ENCODE results near the gene NOP14.
"Not testable (repeated sequence)": the region's sequence is repeated elsewhere in the genome, so short reads cannot be mapped to it uniquely, and the experiment has no call there.

The NOP14 gene

DNA sequence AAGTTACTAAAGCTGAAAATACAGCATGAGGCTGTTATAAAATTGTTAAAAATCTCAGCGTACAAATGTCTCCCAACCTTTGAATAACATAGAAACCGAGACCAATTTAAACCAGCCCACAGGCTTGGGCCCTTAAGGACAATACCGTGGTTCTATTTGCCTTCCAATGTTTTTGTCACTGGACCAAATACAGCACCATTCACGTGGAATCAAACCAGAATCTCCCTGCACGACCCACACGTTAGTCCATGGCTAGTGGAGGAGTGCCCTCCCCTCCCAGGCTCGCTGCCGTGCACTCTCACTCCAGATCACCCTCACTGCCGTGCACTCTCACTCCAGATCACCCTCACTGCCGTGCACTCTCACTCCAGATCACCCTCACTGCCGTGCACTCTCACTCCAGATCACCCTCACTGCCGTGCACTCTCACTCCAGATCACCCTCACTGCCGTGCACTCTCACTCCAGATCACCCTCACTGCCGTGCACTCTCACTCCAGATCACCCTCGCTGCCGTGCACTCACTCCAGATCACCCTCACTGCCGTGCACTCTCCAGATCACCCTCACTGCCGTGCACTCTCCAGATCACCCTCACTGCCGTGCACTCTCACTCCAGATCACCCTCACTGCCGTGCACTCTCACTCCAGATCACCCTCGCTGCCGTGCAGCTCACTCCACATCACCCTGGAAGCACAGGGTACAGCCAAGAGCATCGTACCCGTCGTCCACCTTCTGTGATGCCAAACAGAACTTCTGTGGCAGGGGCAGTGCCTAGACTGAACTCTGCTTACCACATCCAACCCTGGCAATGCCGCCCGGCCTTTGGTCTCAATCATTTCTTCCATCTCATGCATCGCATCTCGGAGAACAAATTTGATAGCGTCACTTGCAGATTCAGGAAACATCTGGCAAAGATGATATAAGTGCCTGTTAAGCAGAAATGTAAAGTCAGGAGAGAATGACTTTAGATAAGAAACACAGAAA is 17.3 kb downstream of the NOP14 start:
- not testable (repeated sequence) for H3K4me3 ChIP-seq (ENCODE audit: low read length); H3K4me2 ChIP-seq (ENCODE audit: low read length); H3K4me1 ChIP-seq (ENCODE audit: control insufficient read depth, insufficient read depth, low read length); H3K27me3 ChIP-seq (ENCODE audit: control insufficient read depth, insufficient read depth, low read length); H3K9ac ChIP-seq (ENCODE audit: low read depth, low read length); H3K9me3 ChIP-seq (replicated peaks; ENCODE audit: low read length)
- peaks cover 82% of the 10 kb centered on the region for H3K36me3 ChIP-seq (ENCODE audit: insufficient read depth, low read length)

DNA sequence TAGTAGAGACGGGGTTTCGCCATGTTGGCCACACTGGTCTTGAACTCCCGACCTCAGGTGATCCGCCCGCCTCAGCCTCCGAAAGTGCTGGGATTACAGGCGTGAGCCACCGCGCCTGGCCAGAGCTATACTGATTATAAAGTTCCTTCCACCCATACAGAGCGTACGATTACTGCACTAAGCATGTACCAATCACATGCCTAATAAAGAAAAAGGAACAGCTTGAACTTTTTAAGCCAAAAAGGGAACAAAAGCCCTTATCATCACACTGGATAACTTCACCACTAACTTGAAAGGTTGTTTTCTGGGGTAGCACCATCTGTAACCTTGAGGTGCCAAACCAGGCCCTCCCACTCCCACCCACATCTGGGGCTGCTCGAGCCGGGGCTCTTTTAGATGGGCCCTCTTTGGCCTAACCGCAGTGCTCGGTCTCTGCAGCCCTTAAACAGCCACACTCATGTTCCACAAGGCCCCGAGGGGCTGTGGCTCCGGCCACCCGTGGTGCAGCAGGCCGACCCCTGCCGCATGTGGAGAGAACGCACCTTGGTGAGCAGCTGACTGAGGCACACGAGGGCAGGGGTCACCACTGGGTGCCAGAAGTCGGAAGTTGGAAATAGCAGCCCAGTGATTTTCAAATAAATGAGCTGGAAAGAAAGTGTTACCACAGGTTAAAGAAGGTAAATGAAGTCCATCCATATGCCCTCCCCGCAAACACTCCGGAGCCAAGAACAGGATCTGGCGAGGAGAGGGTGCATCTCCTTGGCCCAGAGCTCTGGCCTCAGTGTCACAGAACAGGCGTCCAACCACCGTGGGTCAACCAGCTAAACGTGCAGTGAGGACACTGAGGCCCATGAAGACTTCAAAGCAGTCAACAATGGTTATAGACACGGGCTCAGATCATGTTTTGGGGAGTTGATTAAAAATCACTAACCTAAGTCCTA is 18.4 kb downstream of the NOP14 start:
- H3K36me3 ChIP-seq (ENCODE audit: insufficient read depth, low read length): peaks cover 82% of the 10 kb centered on the region
- H3K4me1 ChIP-seq (ENCODE audit: control insufficient read depth, insufficient read depth, low read length): no peaks in the 10 kb centered on the region
- H3K27me3 ChIP-seq (ENCODE audit: control insufficient read depth, insufficient read depth, low read length): no peaks in the 10 kb centered on the region
- no peak overlapping the region for H3K4me3 ChIP-seq (ENCODE audit: low read length)
- H3K9ac ChIP-seq (ENCODE audit: low read depth, low read length): no peak overlapping the region
- no peaks in the 10 kb centered on the region for H3K9me3 ChIP-seq (replicated peaks; ENCODE audit: low read length)
- H3K4me2 ChIP-seq (ENCODE audit: low read length): no peak overlapping the region

DNA sequence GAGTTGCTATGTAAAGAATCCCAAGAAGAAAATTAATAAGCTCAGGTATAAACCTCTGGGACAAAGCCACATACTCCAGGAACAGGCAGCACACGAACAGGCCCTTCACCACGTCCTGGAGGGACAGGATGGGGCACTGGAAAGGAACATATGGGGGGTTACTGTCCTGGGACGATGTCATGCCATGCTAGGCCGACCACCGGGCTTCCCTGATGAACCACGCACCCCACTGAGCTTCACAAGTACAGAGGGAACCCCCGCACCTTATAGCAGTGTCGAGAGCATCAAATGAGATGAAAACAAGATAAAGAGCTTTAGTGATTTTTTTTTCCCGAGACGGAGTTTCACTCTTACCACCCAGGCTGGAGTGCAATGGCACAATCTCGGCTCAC is 19.1 kb downstream of the NOP14 start:
- Histone ChIP-seq H3K4me2 (ENCODE audit: low read length) (no peak overlapping the region), H3K4me1 (ENCODE audit: control insufficient read depth, insufficient read depth, low read length) (no peaks in the 10 kb centered on the region), H3K9me3 (replicated peaks; ENCODE audit: low read length) (no peaks in the 10 kb centered on the region), H3K36me3 (ENCODE audit: insufficient read depth, low read length) (peaks cover 82% of the 10 kb centered on the region), H3K4me3 (ENCODE audit: low read length) (no peak overlapping the region), H3K9ac (ENCODE audit: low read depth, low read length) (no peak overlapping the region), H3K27me3 (ENCODE audit: control insufficient read depth, insufficient read depth, low read length) (no peaks in the 10 kb centered on the region)

DNA sequence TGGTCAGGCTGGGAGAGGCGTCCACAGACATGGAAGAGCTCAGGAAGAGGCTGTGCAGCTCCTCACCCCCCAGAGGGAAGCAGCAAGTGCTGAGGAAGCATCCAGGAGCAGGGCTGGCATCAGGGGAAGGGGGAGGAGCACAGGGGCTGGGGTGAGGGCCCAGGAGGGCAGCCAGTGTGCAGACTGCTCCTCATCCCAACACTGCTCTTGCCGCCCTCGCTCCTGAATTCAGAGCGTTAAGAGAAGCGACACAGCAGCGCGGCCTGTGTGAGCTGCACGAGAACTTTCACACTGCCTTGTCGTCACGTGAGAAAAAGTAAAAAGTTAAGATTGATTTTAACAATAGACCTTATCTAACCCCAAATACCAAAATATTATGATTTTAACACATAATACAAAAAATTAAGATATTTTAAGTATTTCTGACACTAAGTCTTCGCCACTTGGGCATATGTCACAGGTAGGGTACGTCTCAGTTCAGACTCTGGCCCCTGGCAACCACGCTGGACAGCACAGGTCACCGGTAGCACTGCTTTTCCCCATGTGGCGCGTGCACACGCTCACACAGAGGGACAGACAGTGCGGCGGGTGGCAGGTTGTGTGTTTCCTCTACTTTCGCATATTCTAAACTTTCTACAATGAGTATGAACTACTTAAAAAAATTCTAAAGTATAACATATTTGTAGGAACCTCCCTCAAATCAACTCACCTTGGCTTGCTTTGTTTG is 19.7 kb downstream of the NOP14 start:
- Histone ChIP-seq H3K4me2 (ENCODE audit: low read length) (no peak overlapping the region), H3K4me3 (ENCODE audit: low read length) (no peak overlapping the region), H3K9ac (ENCODE audit: low read depth, low read length) (no peak overlapping the region), H3K27me3 (ENCODE audit: control insufficient read depth, insufficient read depth, low read length) (no peaks in the 10 kb centered on the region), H3K36me3 (ENCODE audit: insufficient read depth, low read length) (peaks cover 84% of the 10 kb centered on the region), H3K9me3 (replicated peaks; ENCODE audit: low read length) (no peaks in the 10 kb centered on the region), H3K4me1 (ENCODE audit: control insufficient read depth, insufficient read depth, low read length) (no peaks in the 10 kb centered on the region)

DNA sequence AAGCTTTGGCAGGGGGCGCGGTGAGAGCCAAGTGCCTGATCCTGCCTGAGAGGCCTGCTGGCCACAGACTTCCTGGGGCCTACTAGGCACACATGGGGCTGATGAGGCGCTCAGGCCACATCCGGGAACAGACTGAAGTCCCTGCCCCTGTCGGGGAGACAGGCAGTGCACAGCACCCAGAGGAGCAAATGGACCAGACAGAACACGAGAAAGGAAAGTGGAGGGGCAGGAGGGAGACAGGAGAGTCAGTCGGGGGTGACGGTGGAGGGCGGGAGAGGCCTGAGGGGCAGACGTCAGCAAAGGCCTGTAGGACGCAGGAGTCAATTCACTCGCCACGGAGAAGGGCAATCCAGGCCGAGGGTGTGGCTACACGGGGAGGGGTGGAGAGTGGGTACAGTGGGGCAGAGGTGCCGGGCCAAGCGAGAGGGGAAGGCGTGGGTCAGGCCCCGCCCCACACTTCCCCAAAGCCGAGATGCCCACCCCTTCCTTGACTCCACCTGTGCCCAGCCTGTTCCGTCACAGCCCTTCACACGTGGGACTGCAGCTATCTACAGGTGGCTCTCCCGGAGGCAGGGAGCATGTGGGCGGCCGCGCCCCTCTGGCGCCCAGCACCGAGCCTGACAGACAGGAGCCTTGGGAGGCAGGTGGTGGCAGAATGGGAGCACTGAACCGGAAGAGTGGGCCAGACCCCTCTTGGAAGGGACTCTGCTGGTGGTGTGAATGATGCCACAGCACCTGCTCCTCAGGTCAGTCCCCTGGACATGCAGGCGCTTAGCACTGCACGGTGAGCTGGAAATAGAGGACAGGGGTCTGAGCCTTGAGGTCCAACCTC is 20.5 kb downstream of the NOP14 start:
- Histone ChIP-seq H3K36me3 (ENCODE audit: insufficient read depth, low read length) (peaks cover 85% of the 10 kb centered on the region), H3K27me3 (ENCODE audit: control insufficient read depth, insufficient read depth, low read length) (no peaks in the 10 kb centered on the region), H3K9me3 (replicated peaks; ENCODE audit: low read length) (no peaks in the 10 kb centered on the region), H3K4me1 (ENCODE audit: control insufficient read depth, insufficient read depth, low read length) (no peaks in the 10 kb centered on the region), H3K4me3 (ENCODE audit: low read length) (no peak overlapping the region), H3K4me2 (ENCODE audit: low read length) (no peak overlapping the region), H3K9ac (ENCODE audit: low read depth, low read length) (no peak overlapping the region)

DNA sequence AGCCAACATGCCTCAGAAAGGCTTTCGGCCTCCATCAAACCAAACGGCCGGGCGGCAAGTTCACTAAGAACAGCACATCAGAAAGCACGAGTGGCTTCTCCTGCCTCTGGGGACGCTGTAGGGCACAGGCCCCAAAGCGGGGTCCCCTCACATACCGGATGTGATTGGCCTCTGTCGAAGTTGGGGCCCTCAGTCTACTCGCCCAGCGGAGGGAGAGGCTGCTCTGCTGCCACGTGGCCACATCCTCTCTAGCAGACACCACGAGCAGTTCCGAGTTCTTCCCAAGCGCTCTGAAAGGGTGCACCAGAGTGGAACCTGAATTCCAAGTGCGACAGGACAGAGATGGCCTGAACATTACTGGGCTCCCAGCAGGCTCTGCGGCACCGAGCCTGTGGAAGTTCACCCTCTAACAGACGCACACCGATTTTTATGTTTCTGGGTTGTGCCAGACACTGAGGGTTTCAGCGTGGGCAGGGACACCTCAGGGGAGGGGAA is 21.1 kb downstream of the NOP14 start:
- H3K4me1 ChIP-seq (ENCODE audit: control insufficient read depth, insufficient read depth, low read length): peaks cover 6% of the 10 kb centered on the region
- peaks cover 85% of the 10 kb centered on the region for H3K36me3 ChIP-seq (ENCODE audit: insufficient read depth, low read length)
- H3K4me3 ChIP-seq (ENCODE audit: low read length): no peak overlapping the region
- no peaks in the 10 kb centered on the region for H3K27me3 ChIP-seq (ENCODE audit: control insufficient read depth, insufficient read depth, low read length)
- no peaks in the 10 kb centered on the region for H3K9me3 ChIP-seq (replicated peaks; ENCODE audit: low read length)
- H3K9ac ChIP-seq (ENCODE audit: low read depth, low read length): no peak overlapping the region
- H3K4me2 ChIP-seq (ENCODE audit: low read length): no peak overlapping the region

DNA sequence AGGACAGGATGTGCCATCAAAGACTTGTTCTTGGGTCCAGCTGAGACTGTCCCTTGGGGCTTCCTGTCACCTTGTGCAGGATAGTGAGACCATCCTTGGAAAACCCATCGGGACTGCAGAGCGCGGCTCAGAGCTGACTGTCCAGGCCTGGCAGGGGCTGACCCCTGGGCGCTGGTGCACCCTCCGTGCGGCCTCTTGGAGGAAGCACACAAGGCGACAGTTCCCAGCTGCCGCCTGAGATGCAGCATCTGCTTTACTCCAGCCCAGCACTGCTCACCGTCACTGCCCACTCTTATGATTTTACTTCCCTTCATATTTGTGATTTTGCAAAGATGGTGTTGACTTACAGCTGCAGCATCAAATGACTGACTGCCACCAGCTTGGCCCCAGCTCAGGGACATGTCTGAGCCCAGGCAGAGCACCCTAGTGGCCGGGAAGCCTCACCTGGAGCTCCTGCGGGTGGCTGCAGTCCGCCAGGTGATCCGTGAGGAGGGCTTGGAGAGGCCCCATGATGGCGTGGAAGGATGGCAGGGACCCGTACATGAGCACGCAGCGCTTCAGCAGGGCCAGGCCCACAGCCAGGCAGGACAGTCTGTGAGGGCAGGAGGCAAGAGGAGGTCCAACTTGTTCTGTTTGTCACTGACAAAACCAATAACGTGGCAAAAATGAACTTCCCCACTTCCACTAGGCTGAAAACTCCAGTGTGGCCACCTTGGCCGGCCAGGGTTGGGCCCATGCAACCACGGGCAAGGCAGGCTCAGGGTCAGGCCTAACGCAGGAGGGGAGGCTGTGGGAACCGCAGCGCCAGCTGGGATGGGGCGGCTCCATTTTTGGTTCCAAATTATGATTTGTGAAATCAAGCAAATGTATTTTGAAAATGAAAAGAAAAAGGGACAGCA is 21.8 kb downstream of the NOP14 start:
- no peak overlapping the region for H3K4me2 ChIP-seq (ENCODE audit: low read length)
- no peak overlapping the region for H3K9ac ChIP-seq (ENCODE audit: low read depth, low read length)
- no peaks in the 10 kb centered on the region for H3K27me3 ChIP-seq (ENCODE audit: control insufficient read depth, insufficient read depth, low read length)
- H3K36me3 ChIP-seq (ENCODE audit: insufficient read depth, low read length): peaks cover 78% of the 10 kb centered on the region
- no peak overlapping the region for H3K4me3 ChIP-seq (ENCODE audit: low read length)
- H3K4me1 ChIP-seq (ENCODE audit: control insufficient read depth, insufficient read depth, low read length): peaks cover 13% of the 10 kb centered on the region
- no peaks in the 10 kb centered on the region for H3K9me3 ChIP-seq (replicated peaks; ENCODE audit: low read length)

DNA sequence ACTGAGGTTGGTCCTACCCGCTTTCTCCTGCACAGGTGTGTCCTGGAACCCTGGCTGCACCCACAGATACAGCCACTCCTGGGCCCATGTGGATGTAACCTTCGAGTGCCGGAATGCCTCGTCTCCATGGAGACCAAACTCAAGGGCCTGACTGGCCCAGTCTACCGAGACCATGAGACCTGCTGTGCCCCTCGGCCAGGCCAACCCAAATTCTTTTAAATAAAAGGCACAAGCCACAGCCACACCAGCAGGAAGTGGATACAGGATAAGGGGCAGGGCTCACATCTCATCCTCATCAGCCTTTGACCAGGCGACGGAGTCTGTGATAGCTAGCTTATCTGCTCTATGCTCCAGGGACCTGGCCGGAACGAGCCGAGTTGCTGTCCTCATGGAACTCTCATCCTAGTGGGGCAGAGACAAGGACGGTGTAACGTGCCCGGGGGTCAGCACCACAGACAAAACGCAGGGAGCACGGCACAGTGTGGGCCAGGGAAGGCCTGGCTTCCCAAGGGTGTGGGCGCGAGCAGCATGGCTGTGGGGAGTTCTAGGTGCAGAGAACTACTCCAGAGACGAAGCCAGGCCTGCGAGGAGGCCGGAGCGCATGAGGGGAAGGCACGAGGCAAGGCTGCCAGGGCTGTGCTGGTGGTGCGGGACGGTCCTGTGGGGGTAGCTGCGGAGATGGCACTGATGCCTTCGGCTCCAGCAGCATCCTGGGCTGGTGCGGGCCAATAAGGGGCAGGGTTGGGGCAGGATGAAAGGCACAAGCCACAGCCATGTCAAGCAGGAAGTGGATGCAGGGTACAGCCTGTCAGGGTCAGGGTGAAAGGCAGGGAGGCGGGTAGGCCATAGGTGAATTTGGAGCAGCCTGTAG is 22.7 kb downstream of the NOP14 start:
- Histone ChIP-seq H3K36me3 (ENCODE audit: insufficient read depth, low read length) (peaks cover 72% of the 10 kb centered on the region), H3K9ac (ENCODE audit: low read depth, low read length) (no peak overlapping the region), H3K4me2 (ENCODE audit: low read length) (no peak overlapping the region), H3K4me1 (ENCODE audit: control insufficient read depth, insufficient read depth, low read length) (peaks cover 22% of the 10 kb centered on the region), H3K4me3 (ENCODE audit: low read length) (no peak overlapping the region), H3K27me3 (ENCODE audit: control insufficient read depth, insufficient read depth, low read length) (no peaks in the 10 kb centered on the region), H3K9me3 (replicated peaks; ENCODE audit: low read length) (no peaks in the 10 kb centered on the region)

DNA sequence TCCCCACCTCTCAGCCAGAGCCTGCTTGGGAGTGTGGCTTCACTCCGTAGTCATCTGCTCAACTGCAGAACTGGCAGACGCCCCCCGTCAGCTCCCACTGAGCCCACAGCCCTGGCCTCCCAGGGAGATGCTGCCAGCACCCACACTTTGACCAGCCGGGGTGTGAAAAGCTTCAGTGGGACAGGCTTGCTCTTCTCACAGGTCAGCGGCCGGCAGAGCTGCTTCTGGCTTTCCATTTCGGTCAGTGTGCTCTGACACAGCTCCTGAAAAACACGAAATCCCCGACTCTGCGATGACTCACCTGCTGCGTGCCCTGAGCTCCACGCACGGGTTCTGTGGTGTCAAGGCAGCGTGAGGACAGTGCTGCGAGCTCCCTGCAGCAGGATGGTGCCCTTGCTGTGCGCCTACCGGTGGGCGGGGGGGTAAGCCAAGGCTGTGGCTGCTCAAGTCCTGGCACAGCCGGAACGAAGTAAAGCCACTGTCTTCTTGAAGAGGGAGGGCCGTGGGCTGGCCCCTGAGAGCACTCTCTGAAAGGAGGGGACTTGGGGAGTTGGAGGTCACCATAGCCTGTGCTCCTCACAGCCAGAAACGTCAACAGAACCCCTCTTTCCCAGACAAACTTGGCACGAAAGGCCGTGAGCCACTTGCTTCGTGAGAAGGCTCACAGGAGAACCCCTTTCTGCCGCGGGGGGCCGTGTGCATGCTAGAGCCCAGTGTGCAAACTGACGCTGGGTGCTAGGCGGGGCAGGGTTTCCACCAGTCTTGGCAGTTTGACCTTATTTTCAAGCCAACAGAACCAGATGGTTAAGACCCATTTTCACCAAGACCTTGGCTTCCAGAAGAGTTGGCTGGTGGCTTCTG is 23.6 kb downstream of the NOP14 start:
- Histone ChIP-seq H3K36me3 (ENCODE audit: insufficient read depth, low read length) (peaks cover 63% of the 10 kb centered on the region), H3K27me3 (ENCODE audit: control insufficient read depth, insufficient read depth, low read length) (no peaks in the 10 kb centered on the region), H3K9me3 (replicated peaks; ENCODE audit: low read length) (no peaks in the 10 kb centered on the region), H3K4me1 (ENCODE audit: control insufficient read depth, insufficient read depth, low read length) (peaks cover 24% of the 10 kb centered on the region), H3K4me2 (ENCODE audit: low read length) (no peak overlapping the region), H3K9ac (ENCODE audit: low read depth, low read length) (no peak overlapping the region), H3K4me3 (ENCODE audit: low read length) (no peak overlapping the region)
